NCI-H226 (cell line): ENCODE data around the gene DNAJB5.

ENCODE experiments used
- DNase-seq: peaks from one replicate; pipeline ENCODE4 v3.0.0-alpha.2; 2015

DNAJB5 gene

GRCh38 chr9:34985311-34985899 is 4.1 kb upstream of the DNAJB5 start:
- DNase-seq: no peak

DNA sequence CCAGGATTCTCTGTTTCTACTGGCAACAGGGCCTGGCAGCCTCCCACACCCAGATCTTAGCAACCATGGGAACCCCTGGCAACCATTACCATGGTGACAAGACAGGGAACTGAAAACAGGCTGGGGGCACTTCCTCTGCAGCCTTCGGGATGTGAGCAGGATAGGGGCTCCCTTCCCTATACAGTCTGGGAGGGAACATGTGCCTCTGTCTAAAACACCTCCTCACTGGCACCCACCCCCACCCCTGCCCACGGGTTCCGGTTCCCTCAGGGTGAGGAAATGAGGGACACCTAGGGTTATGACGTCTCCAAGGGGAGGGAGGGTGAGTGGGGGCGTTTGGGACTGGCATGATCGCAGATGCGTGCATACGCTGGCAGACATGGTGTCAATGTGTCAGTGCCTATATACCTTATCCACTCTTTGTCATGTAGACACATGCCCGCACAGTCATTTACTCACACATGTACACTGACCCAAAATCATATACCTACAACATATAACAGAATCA is 3.0 kb upstream of the DNAJB5 start:
- DNase-seq: no peak

DNA sequence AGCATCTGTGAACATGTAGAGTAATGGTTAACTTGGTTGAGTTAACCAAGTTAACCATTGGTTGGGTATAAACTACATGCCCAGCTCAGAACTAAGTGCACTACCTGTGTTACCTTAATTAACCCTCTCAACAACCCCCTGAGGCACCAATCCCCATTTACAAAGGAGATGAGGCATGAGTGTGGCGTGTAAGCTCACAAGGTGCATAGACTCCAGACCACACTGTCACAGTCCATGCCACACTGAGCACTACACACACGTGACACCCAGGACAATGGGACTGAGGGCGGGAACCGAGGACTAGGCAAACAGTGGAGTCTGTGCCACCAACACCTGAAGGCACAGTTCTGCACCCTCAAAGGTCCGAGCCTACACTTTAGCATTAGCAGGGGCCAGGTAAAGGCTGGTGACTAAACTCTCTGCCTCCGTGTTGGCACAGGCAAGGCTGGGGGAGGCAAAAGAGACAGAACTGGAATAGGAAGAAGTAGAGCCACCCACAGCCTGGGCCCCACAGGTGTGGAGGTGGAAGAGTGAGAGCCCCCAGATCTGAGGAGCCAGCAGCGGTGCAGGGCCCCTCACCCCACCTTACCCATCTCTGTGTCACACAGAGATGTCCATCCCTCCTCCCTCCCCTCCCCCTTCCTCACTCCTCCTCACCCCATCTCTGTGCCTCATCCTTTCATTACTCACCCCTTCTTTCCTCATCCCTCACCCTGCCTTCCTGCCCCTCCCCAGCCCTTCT is 2.2 kb upstream of the DNAJB5 start:
- DNase-seq: no peak

GRCh38 chr9:34988218-34989002 is 1.1 kb upstream of the DNAJB5 start:
- DNase-seq: no peak

GRCh38 chr9:34989946-34990635 is 546 bp downstream of the DNAJB5 start:
- DNase-seq: no peak

DNA sequence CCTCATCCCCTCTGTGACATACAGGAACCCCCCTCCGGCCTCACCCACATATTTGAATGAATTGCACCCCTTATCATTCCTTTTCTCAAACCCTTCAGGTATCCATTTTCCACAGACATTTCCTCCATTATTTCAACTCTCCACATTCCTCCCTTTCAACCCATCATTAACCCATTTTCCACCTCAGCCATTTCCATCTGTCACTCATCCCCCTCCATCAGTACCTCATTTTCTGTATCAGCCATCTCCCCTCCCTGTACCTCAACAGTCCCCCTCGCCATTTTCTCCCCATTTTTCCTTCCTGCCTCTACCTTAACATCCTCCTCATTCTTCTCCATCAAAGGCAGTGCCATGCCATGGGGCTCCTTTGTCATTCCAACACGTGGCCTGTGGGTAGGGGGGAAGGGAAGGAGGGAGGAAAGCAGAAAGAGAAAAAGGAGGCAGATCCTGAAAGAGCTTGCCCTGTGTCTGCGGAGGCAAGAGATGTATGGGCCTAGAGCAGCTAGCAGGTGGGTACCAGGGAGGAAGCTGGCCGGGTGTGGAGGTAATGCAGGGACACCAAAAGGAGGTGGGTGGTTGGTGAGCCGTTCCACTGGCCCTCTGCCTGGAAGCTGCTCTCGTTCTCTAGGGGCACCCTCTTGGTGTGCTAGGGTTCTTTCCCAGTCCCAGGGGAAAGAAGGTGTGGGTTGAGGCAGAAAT is 1.5 kb downstream of the DNAJB5 start:
- no peak for DNase-seq

GRCh38 chr9:34991607-34992375 is 2.2 kb downstream of the DNAJB5 start:
- no peak for DNase-seq

- DNase-seq: no peak
These were observed 2.9 kb downstream of the DNAJB5 start for GRCh38 chr9:34992376-34992951.

- peak; percentile 52 for DNase-seq
These were observed 4.1 kb downstream of the DNAJB5 start for GRCh38 chr9:34993502-34994259.

- peak; percentile 37 for DNase-seq
These were observed 4.8 kb downstream of the DNAJB5 start for GRCh38 chr9:34994260-34994899.

- DNase-seq: no peak
These were observed 5.5 kb downstream of the DNAJB5 start for GRCh38 chr9:34994900-34995669.

DNA sequence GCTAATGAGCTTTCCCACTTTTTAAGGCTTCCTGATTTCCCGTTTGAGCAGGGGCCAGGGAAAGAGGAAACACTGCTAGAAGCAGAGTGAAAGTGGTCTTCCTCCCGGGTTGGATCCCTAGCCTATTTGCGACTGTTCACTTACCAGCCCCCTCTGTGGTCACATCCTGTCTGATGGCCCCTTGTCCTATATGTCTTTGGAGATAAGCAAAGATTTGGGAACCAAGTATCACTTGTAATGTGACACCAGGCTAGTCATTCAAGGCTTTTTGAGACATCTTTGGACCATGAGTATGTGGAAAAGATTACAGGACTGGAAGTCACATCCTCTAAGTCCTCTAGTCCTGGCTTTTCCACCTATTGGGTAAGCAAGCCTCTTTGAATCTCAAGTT is 6.1 kb downstream of the DNAJB5 start:
- no peak for DNase-seq

DNA sequence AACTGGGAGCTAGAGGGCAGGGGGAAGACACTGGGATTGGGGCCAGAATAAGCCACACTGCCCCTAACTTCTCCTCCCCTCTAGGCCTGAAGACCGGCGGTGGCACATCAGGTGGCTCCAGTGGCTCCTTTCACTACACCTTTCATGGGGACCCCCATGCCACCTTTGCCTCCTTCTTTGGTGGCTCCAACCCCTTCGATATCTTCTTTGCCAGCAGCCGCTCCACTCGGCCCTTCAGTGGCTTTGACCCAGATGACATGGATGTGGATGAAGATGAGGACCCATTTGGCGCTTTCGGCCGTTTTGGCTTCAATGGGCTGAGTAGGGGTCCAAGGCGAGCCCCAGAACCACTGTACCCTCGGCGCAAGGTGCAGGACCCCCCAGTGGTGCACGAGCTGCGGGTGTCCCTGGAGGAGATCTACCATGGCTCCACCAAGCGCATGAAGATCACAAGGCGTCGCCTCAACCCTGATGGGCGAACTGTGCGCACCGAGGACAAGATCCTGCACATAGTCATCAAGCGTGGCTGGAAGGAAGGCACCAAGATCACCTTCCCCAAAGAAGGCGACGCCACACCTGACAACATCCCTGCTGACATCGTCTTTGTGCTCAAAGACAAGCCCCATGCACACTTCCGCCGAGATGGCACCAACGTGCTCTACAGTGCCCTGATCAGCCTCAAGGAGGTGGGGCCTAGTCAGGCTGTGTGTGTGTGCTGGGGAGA is 6.8 kb downstream of the DNAJB5 start:
- no peak for DNase-seq

- no peak for DNase-seq
These were observed 7.3 kb downstream of the DNAJB5 start for GRCh38 chr9:34996905-34997279.

DNA sequence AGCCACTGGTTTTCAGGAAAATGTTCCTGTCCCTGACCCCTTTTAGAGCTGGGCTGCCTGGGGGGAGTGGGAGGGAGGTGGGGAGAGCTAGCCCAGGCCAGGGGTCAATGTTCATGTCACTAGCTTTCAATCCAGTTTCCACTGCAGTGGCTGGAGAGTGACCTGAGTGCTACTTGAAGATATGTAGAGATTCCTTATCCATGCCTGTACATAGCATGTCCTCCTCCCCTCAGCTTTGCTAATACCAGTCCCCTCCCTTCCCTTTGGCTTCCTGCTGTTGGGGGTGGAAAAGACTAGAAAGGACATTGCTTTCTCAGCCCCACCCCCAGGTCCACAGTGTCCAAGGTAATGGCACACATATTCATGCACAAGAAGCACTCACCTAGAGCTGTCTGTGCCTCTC is 7.8 kb downstream of the DNAJB5 start:
- DNase-seq: no peak

- no peak for DNase-seq
These were observed 8.7 kb downstream of the DNAJB5 start for GRCh38 chr9:34998266-34998665.

GRCh38 chr9:34999576-34999975 is 10.0 kb downstream of the DNAJB5 start:
- DNase-seq: no peak

DNA sequence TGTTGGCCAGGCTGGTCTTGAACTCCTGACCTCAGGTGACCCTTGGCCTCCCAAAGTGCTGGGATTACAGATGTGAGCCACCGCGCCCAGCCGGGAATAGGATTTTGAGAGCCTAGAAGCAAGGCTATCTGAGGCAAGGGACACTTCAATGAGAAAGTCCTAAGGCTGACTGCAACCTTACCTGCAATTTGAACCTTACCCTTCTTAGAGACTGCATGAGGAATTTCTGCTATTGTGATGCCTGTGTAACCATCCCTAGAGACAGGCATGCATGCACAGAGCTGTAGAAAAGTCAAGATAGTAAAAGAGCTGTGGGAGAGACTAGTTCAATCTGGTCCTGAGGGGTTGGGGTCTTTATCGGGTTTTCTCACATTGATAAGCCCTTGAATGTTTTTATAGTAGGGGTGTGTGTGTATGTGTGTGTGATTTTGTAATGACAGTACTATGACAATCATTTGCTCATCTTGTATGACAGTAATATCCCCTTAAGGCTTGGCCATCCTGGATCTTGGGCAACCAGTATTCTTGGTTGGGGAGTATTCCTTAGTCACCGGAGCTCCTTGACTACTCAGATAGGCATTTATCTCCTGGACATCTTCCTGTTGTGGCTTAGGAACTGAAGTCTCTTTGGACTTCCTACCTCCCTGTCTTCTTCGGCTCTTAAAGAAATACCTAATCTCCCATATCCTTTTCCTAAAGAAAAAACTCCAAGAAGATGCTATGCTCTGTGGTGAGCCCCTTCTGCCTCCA is 11.2 kb downstream of the DNAJB5 start:
- DNase-seq: peak; percentile 33
